K562 (cell line): Measurements from ENCODE around the gene GLYAT. TPM values are rescaled to one million over a fixed set of nuclear protein-coding genes. Genes with fewer than 3 reads are reported as not detected.

Experiments used
- CBFA2T3 ChIP-seq: fragments of 450-650 bp; IDR thresholded peaks from 2 replicates; pipeline ENCODE4 v1.6.1; 2017
- CEBPG ChIP-seq, 3 experiments: fragments of 200-800 bp in 1 of 3; sonication (Bioruptor generic) in 1 of 3; sonication (generic) in 1 of 3; formaldehyde crosslinking in 1 of 3; IDR thresholded peaks in 2 of 3; conservative IDR thresholded peaks in 1 of 3; 2 replicates each; pipeline versions ENCODE4 v1.6.1 to v1.8.0; 2016 to 2022; ENCODE audit warnings: missing compliant biosample characterization in 2 of 3, missing genetic modification characterization in 2 of 3, mild to moderate bottlenecking in 1 of 3, missing genetic modification reagents in 1 of 3
- EP300 ChIP-seq: IDR thresholded peaks from 2 replicates; pipeline ENCODE4 v1.6.1; 2012; ENCODE audit warnings: low read length, improper control_type of control experiment
- FOXJ2 ChIP-seq: fragments of 200-800 bp; sonication (Bioruptor generic); IDR thresholded peaks from 2 replicates; pipeline ENCODE4 v1.6.1; 2016; ENCODE audit warnings: missing genetic modification characterization, missing compliant biosample characterization
- GABPA ChIP-seq: fragments of 200-800 bp; sonication (Bioruptor generic); conservative IDR thresholded peaks from 2 replicates; pipeline ENCODE4 v1.6.1; 2016; ENCODE audit warnings: low read depth, missing genetic modification characterization, missing compliant biosample characterization
- HNRNPK ChIP-seq: fragments of 200-400 bp; formaldehyde crosslinking; IDR thresholded peaks from one replicate; pipeline ENCODE4 v1.6.1; 2018; ENCODE audit warnings: mild to moderate bottlenecking, low read depth, low read length; ENCODE audit not compliant: poor library complexity, severe bottlenecking
- LEF1 ChIP-seq: fragments of 450-650 bp; IDR thresholded peaks from 2 replicates; pipeline ENCODE4 v1.6.1; 2016; ENCODE audit warnings: mild to moderate bottlenecking
- NEUROD1 ChIP-seq: fragments of 150-350 bp; IDR thresholded peaks from 2 replicates; pipeline ENCODE4 v1.6.1; 2014; ENCODE audit warnings: borderline replicate concordance, low read length, low read depth; ENCODE audit not compliant: partially characterized antibody
- OTX1 ChIP-seq: fragments of 450-650 bp; formaldehyde crosslinking; IDR thresholded peaks from 2 replicates; pipeline ENCODE4 v1.4.0; 2022; ENCODE audit warnings: mild to moderate bottlenecking
- PCBP1 ChIP-seq: fragments of 200-400 bp; formaldehyde crosslinking; IDR thresholded peaks from 2 replicates; pipeline ENCODE4 v1.6.1; 2018; ENCODE audit warnings: mild to moderate bottlenecking, low read depth, low read length; ENCODE audit not compliant: poor library complexity, severe bottlenecking
- POLR2AphosphoS2 ChIP-seq: IDR thresholded peaks from 2 replicates; pipeline ENCODE4 v1.6.1; 2012; ENCODE audit warnings: low read length, improper control_type of control experiment
- XRCC4 ChIP-seq: IDR thresholded peaks from one replicate; pipeline ENCODE4 v1.6.1; 2011; ENCODE audit not compliant: insufficient read depth, insufficient read length; ENCODE audit errors: extremely low read depth
- YBX1 ChIP-seq: fragments of 450-650 bp; IDR thresholded peaks from 2 replicates; pipeline ENCODE4 v1.7.1; 2016; ENCODE audit warnings: mild to moderate bottlenecking
- ZNF436 ChIP-seq: fragments of 250-450, 450-650 bp; sonication (Bioruptor Pico); formaldehyde crosslinking; IDR thresholded peaks from 2 replicates; pipeline ENCODE4 v1.7.0; 2020; ENCODE audit warnings: mild to moderate bottlenecking
- ZNF586 ChIP-seq: fragments of 450-650 bp; formaldehyde crosslinking; conservative IDR thresholded peaks from 2 replicates; pipeline ENCODE4 v1.4.0; 2020; ENCODE audit warnings: mild to moderate bottlenecking, moderate library complexity
- ZSCAN29 ChIP-seq: fragments of 450-650 bp; IDR thresholded peaks from 2 replicates; pipeline ENCODE4 v1.6.1; 2017
- polyA plus RNA-seq, 8 experiments: library from polyadenylated mRNA; depleted of rRNA in 4 of 8; stranded (reverse) in 5 of 8; unstranded in 3 of 8; fragments of >200 nt; fragmentation: Nextera tagmentation in 2 of 8; fragmentation: Illumina TruSeq in 1 of 8; extraction: Ambion mirVana in 2 of 8; extraction: Trizol in 1 of 8; gene quantifications; 2 replicates each; pipeline versions ENCODE4 v1.2.1 to v1.2.3, GENCODE V29; 2011 to 2014; ENCODE audit warnings: inconsistent platforms in 1 of 8, missing spikeins in 1 of 8
- total RNA-seq, 7 experiments: library from RNA; depleted of rRNA in 6 of 7; stranded (reverse); fragments of >200 nt in 6 of 7; fragmentation: Illumina TruSeq in 2 of 7; extraction: Trizol in 2 of 7; gene quantifications; 2 replicates each; pipeline versions ENCODE4 v1.2.1 to v1.2.3, GENCODE V29; 2011 to 2021; ENCODE audit warnings: low replicate concordance in 1 of 7
- TF ChIP-seq, protein P1 (sequence below): sonication (generic); formaldehyde crosslinking; IDR thresholded peaks from 2 replicates; pipeline ENCODE4 v1.8.0; 2022; ENCODE audit warnings: mild to moderate bottlenecking, low read depth, missing genetic modification reagents
- TF ChIP-seq, protein P2 (sequence below), 2 experiments: fragments of 200-800 bp in 1 of 2; sonication (Bioruptor generic) in 1 of 2; sonication (generic) in 1 of 2; formaldehyde crosslinking in 1 of 2; IDR thresholded peaks in 1 of 2; conservative IDR thresholded peaks in 1 of 2; 2 replicates each; pipeline versions ENCODE4 v1.5.0 to v1.6.1; 2016 to 2020; ENCODE audit warnings: missing compliant biosample characterization in 1 of 2, missing genetic modification characterization in 1 of 2, missing genetic modification reagents in 1 of 2
- TF ChIP-seq, protein P3 (sequence below): sonication (generic); formaldehyde crosslinking; IDR thresholded peaks from 2 replicates; pipeline ENCODE4 v1.4.0; 2020; ENCODE audit warnings: mild to moderate bottlenecking, missing genetic modification reagents
- TF ChIP-seq, protein P4 (sequence below): IDR thresholded peaks from 2 replicates; pipeline ENCODE4 v1.6.1; 2014; ENCODE audit warnings: antibody characterized with exemption
- TF ChIP-seq, protein P5 (sequence below): fragments of 450-650 bp; formaldehyde crosslinking; IDR thresholded peaks from 2 replicates; pipeline ENCODE4 v1.4.0; 2020; ENCODE audit warnings: mild to moderate bottlenecking

Gene GLYAT
- total and polyA plus RNA-seq, 9 of the 15 experiments (the other 6 are each of a cell fraction or from before 2014, with no cell fraction given) = not detected

DNA sequence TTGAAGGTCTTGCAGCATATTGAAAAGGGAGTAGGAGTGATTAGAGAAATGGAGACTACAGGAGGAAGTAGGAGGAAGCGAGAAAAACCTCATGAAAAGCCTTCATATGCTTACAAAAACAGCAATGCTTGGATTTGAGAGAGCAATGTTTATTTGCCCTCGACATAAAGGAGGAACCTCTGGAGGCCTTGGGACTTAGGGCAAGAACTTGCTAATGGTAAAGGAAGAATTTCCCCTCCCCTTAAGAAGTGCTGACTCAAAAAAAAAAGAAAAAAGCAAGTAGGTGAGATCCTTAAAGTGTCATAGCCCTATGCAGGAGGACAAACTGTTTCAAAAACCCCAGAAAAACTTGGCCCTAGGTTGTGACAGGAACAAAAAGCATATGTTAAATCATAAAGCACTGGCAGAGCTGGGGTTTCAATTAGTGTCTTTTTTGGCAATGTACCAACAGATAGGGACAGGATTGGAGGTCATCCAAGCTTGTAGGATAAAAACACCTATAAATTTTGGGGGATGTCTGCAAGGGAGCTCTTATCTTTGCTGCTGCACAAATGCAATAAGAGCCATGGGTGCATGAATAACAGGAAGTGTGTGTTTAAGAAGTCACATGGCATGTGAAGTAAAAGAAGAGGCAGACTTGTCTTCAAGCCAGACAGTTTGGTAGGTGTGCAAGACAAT, 4.9 kb downstream of the GLYAT start (continued):
- TF ChIP-seq, protein P1, sequence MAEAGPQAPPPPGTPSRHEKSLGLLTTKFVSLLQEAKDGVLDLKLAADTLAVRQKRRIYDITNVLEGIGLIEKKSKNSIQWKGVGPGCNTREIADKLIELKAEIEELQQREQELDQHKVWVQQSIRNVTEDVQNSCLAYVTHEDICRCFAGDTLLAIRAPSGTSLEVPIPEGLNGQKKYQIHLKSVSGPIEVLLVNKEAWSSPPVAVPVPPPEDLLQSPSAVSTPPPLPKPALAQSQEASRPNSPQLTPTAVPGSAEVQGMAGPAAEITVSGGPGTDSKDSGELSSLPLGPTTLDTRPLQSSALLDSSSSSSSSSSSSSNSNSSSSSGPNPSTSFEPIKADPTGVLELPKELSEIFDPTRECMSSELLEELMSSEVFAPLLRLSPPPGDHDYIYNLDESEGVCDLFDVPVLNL = no peak
- TF ChIP-seq LEF1 (peak; percentile 59; the same call in 1 of the 2 replicates), POLR2AphosphoS2 (no peak), XRCC4 (no peak), CEBPG (CRISPR knock-in tag; IDR thresholded peaks at IDR 0.05) (no peak), CEBPG (tag; conservative IDR thresholded peaks at IDR 0.05 in 1 of 2, IDR thresholded peaks at IDR 0.05 in 1 of 2) (no peak; a peak in 1 of 4 replicates), YBX1 (no peak), FOXJ2 (tag) (peak; percentile 82; the same call in 1 of the 2 replicates), CBFA2T3 (peak; percentile 88), HNRNPK (no peak), ZSCAN29 (no peak), OTX1 (CRISPR knock-in tag) (no peak), ZNF586 (CRISPR knock-in tag) (no peak), EP300 (peak; percentile 85), NEUROD1 (peak; percentile 30), GABPA (tag) (peak; percentile 42; the same call in 1 of the 2 replicates), ZNF436 (CRISPR knock-in tag) (no peak), PCBP1 (no peak)
- TF ChIP-seq, protein P2, sequence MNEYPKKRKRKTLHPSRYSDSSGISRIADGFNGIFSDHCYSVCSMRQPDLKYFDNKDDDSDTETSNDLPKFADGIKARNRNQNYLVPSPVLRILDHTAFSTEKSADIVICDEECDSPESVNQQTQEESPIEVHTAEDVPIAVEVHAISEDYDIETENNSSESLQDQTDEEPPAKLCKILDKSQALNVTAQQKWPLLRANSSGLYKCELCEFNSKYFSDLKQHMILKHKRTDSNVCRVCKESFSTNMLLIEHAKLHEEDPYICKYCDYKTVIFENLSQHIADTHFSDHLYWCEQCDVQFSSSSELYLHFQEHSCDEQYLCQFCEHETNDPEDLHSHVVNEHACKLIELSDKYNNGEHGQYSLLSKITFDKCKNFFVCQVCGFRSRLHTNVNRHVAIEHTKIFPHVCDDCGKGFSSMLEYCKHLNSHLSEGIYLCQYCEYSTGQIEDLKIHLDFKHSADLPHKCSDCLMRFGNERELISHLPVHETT (CRISPR knock-in tag; conservative IDR thresholded peaks at IDR 0.05 in 1 of 2, IDR thresholded peaks at IDR 0.05 in 1 of 2) = peak in 1 of 2 experiments; percentile 46; a peak in 1 of 4 replicates
- TF ChIP-seq, protein P3, sequence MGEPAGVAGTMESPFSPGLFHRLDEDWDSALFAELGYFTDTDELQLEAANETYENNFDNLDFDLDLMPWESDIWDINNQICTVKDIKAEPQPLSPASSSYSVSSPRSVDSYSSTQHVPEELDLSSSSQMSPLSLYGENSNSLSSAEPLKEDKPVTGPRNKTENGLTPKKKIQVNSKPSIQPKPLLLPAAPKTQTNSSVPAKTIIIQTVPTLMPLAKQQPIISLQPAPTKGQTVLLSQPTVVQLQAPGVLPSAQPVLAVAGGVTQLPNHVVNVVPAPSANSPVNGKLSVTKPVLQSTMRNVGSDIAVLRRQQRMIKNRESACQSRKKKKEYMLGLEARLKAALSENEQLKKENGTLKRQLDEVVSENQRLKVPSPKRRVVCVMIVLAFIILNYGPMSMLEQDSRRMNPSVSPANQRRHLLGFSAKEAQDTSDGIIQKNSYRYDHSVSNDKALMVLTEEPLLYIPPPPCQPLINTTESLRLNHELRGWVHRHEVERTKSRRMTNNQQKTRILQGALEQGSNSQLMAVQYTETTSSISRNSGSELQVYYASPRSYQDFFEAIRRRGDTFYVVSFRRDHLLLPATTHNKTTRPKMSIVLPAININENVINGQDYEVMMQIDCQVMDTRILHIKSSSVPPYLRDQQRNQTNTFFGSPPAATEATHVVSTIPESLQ (CRISPR knock-in tag) = no peak
- TF ChIP-seq, protein P4, sequence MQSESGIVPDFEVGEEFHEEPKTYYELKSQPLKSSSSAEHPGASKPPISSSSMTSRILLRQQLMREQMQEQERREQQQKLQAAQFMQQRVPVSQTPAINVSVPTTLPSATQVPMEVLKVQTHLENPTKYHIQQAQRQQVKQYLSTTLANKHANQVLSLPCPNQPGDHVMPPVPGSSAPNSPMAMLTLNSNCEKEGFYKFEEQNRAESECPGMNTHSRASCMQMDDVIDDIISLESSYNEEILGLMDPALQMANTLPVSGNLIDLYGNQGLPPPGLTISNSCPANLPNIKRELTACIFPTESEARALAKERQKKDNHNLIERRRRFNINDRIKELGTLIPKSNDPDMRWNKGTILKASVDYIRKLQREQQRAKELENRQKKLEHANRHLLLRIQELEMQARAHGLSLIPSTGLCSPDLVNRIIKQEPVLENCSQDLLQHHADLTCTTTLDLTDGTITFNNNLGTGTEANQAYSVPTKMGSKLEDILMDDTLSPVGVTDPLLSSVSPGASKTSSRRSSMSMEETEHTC = 0 out of 2 replicates have a peak, but pooled peaks have one; percentile 28
- TF ChIP-seq, protein P5, sequence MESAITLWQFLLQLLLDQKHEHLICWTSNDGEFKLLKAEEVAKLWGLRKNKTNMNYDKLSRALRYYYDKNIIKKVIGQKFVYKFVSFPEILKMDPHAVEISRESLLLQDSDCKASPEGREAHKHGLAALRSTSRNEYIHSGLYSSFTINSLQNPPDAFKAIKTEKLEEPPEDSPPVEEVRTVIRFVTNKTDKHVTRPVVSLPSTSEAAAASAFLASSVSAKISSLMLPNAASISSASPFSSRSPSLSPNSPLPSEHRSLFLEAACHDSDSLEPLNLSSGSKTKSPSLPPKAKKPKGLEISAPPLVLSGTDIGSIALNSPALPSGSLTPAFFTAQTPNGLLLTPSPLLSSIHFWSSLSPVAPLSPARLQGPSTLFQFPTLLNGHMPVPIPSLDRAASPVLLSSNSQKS (CRISPR knock-in tag) = no peak
